Subcutaneous abdominal adipose tissue (tissue), 5 donors: Measurements from ENCODE around the gene PLCB3.
A peak's percentile ranks its signal among the peaks of the same experiment; 100 is the strongest.

Source experiments
- H3K27ac ChIP-seq: one replicate; pipeline ENCODE4 v1.7.0; 2013; ENCODE audit warnings: low read depth, mild to moderate bottlenecking, inconsistent platforms, low read length, moderate library complexity
- H3K27me3 ChIP-seq, 5 donors: one replicate each; pipeline ENCODE4 v1.7.0; 2013; ENCODE audit warnings: low read length in 5 of 5, inconsistent platforms in 1 of 5; ENCODE audit not compliant: control insufficient read depth in 5 of 5, insufficient read depth in 4 of 5
- H3K36me3 ChIP-seq, 5 donors: one replicate each; pipeline ENCODE4 v1.7.0; 2013; ENCODE audit warnings: low read length in 5 of 5; ENCODE audit not compliant: control insufficient read depth in 5 of 5, insufficient read depth in 5 of 5
- H3K4me1 ChIP-seq, 5 donors: one replicate each; pipeline ENCODE4 v1.7.0; 2013; ENCODE audit warnings: low read length in 5 of 5, mild to moderate bottlenecking in 3 of 5, moderate library complexity in 1 of 5; ENCODE audit not compliant: control insufficient read depth in 5 of 5, insufficient read depth in 5 of 5
- H3K4me3 ChIP-seq, 5 donors: one replicate each; pipeline ENCODE4 v1.7.0; 2013; ENCODE audit warnings: low read length in 5 of 5, low read depth in 1 of 5
- H3K9ac ChIP-seq, 5 donors: one replicate each; pipeline ENCODE4 v1.7.0; 2013; ENCODE audit warnings: low read length in 5 of 5, mild to moderate bottlenecking in 4 of 5, moderate library complexity in 3 of 5
- H3K9me3 ChIP-seq, 5 donors: one replicate each; pipeline ENCODE4 v1.7.0; 2013; ENCODE audit warnings: low read length in 5 of 5; ENCODE audit not compliant: control insufficient read depth in 5 of 5
- donor health status: healthy.
- donor health status: healthy.
- donor health status: healthy.
- donor health status: healthy.
- donor health status: healthy.

PLCB3 gene

DNA sequence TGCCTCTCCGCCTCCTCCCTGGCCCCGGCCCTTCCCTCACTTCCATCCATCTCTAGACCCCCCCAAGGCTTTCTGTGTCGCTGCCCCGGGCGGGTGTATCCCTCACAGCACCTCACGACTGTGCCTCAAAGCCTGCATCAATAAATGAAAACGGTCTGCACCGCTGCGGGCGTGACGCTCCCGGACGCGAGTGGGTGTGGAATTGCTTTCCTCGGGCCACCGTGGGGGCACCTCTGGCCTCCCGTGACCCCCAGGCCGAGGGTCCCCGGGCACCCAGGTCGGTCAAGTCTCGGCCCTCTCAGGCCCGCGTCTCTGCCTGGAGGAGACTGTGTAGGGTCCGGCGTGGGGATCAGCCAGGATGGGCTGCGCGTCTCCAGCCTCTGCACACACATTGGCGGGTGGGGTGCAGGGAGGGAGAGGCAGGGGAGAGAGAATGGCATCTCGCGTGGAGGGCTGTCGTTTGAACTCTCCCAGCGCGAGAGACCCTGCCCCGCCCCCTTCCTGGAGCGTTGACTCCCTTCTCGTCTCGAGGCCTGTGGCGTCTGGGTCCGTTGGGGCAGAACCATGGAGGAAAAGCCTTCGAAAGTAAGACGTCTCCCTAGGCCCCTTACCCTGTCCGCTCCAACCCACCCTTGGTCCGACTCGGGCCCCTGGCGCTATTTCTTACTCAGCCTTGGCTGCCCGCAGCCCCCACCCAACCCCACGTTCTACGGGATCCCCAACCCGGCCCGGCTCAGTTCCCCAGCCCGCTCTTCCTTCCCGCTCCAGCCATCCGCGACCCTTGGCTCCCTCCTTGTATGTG, 48.7 kb downstream of the PLCB3 start, which contains the start of gene CATSPERZ:
TSS of gene CATSPERZ (plus strand) at position 512 of the 802 bp plus-strand sequence. CDS start at position 565, 53 bp downstream.
- Histone ChIP-seq H3K9ac (peak within 1 kb of the TSS in 3 of 5 donors; percentile 40 to 68 (median 53)), H3K4me1 (peaks cover 0 to 45% (median 32%) of the 10 kb centered on the region in 5 donors), H3K4me3 (peak within 1 kb of the TSS; percentile 40 to 58 (median 54)), H3K27me3 (peaks cover 28 to 43% (median 36%) of the 10 kb centered on the region in 5 donors), H3K27ac (no peak within 1 kb of the TSS), H3K9me3 (no peaks in the 10 kb centered on the region), H3K36me3 (no peaks in the 10 kb centered on the region)

- Histone ChIP-seq H3K27ac (no peak overlapping the region), H3K4me1 (peaks cover 2 to 58% (median 49%) of the 10 kb centered on the region in 5 donors), H3K9me3 (no peaks in the 10 kb centered on the region), H3K36me3 (peaks cover 0 to 8% (median 3%) of the 10 kb centered on the region in 5 donors), H3K9ac (peak overlapping the region in 1 of 5 donors; percentile 65), H3K27me3 (peaks cover under 1 to 13% (median 10%) of the 10 kb centered on the region in 5 donors), H3K4me3 (peak overlapping the region in 1 of 5 donors; percentile 75)
These were observed 52.0 kb downstream of the PLCB3 start for GRCh38 chr11:64303109-64304031.

- Histone ChIP-seq H3K9me3 (no peaks in the 10 kb centered on the region), H3K9ac (peak overlapping the region in 2 of 5 donors; percentile 65 to 74), H3K36me3 (peaks cover 0 to 8% (median 3%) of the 10 kb centered on the region in 5 donors), H3K4me3 (peak overlapping the region; percentile 67 to 76 (median 75)), H3K27ac (peak overlapping the region; percentile 89), H3K27me3 (peaks cover 0 to 13% (median 8%) of the 10 kb centered on the region in 5 donors), H3K4me1 (peaks cover 2 to 56% (median 48%) of the 10 kb centered on the region in 5 donors)
These were observed 52.6 kb downstream of the PLCB3 start for GRCh38 chr11:64304032-64304315.

GRCh38 chr11:64304316-64305072, 53.2 kb downstream of the PLCB3 start:
- Histone ChIP-seq H3K9ac (peak overlapping the region in 4 of 5 donors; percentile 60 to 78 (median 70)), H3K36me3 (peaks cover 0 to 8% (median 3%) of the 10 kb centered on the region in 5 donors), H3K27me3 (peaks cover 0 to 13% (median 8%) of the 10 kb centered on the region in 5 donors), H3K9me3 (no peaks in the 10 kb centered on the region), H3K4me3 (peak overlapping the region; percentile 67 to 76 (median 75)), H3K27ac (peak overlapping the region; percentile 89), H3K4me1 (peaks cover 2 to 50% (median 43%) of the 10 kb centered on the region in 5 donors)

DNA sequence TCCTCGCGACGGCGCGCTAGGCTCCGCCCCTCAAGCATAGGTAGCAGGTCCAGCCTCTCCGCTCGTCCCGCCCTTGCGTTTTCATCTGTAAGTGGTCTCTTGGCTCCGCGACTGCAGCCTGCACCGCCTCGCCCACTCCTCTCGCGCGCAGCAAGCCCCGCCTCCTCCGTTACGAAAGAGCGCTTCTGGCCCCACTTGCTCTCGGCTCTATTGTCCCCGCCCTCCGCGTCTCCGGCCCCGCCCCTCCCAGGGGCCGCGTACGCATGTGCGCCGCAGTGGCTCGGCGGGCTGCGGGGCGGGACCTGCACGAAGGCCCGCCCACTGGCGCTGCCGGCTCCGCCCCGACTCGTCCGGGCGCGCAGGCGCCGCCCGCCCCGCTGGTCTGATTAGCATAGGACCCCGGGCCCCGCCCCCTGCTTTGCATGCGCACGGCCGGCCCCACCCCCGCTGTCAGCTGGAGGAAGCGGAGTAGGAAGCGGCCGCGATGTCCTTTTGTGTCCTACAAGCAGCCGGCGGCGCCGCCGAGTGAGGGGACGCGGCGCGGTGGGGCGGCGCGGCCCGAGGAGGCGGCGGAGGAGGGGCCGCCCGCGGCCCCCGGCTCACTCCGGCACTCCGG, 53.9 kb downstream of the PLCB3 start, which contains the start of gene ESRRA:
TSS of gene ESRRA (plus strand) at position 450 of the 616 bp plus-strand sequence. CDS start 1,656 bp downstream, outside the sequence.
- Histone ChIP-seq H3K4me3 (peak within 1 kb of the TSS; percentile 72 to 80 (median 76)), H3K4me1 (peaks cover 2 to 43% (median 36%) of the 10 kb centered on the region in 5 donors), H3K9ac (peak within 1 kb of the TSS; percentile 26 to 83 (median 78)), H3K27ac (peak within 1 kb of the TSS; percentile 89), H3K27me3 (peaks cover 0 to 7% (median 3%) of the 10 kb centered on the region in 5 donors), H3K9me3 (no peaks in the 10 kb centered on the region), H3K36me3 (peaks cover 0 to 8% (median 3%) of the 10 kb centered on the region in 5 donors)

- Histone ChIP-seq H3K36me3 (peaks cover 0 to 8% (median 3%) of the 10 kb centered on the region in 5 donors), H3K4me1 (peaks cover 2 to 36% (median 29%) of the 10 kb centered on the region in 5 donors), H3K27me3 (no peaks in the 10 kb centered on the region), H3K9me3 (no peaks in the 10 kb centered on the region), H3K27ac (peak overlapping the region; percentile 75), H3K9ac (peak overlapping the region; percentile 26 to 83 (median 78)), H3K4me3 (peak overlapping the region; percentile 70 to 80 (median 71))
These were observed 54.6 kb downstream of the PLCB3 start for GRCh38 chr11:64305691-64306562.

DNA sequence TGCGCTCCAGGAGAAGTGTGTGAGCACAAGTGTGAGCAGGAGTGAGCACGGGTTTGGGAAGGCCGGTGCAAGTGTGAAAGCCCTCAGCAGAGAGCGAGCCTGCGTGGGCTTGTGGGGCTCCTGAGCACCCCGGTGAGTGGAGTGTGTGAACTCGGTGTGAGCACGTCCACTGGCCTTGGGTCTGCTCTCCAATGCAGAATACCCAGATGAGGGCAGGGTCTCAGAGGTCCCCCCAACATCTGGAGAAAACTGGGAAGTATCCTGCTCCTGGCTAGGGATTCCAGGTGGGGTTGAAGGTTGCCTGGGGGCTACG, 55.2 kb downstream of the PLCB3 start:
- Histone ChIP-seq H3K4me1 (peaks cover 2 to 31% (median 28%) of the 10 kb centered on the region in 5 donors), H3K27ac (peak overlapping the region; percentile 75), H3K27me3 (no peaks in the 10 kb centered on the region), H3K9ac (peak overlapping the region; percentile 26 to 83 (median 78)), H3K9me3 (no peaks in the 10 kb centered on the region), H3K4me3 (peak overlapping the region; percentile 70 to 80 (median 71)), H3K36me3 (peaks cover 0 to 8% (median 3%) of the 10 kb centered on the region in 5 donors)

- peak overlapping the region; percentile 11 to 80 (median 70) for H3K4me3 ChIP-seq
- H3K9ac ChIP-seq: peak overlapping the region in 4 of 5 donors; percentile 55 to 83 (median 80)
- no peaks in the 10 kb centered on the region for H3K9me3 ChIP-seq
- H3K27me3 ChIP-seq: no peaks in the 10 kb centered on the region
- H3K36me3 ChIP-seq: peaks cover 0 to 8% (median 3%) of the 10 kb centered on the region in 5 donors
- peak overlapping the region; percentile 75 for H3K27ac ChIP-seq
- H3K4me1 ChIP-seq: peaks cover 2 to 31% (median 28%) of the 10 kb centered on the region in 5 donors
These were observed 55.7 kb downstream of the PLCB3 start for GRCh38 chr11:64306876-64307622.
